DND-41 (cell line): Measurements from ENCODE around the gene USP1.

Experiments used
- CTCF ChIP-seq: IDR thresholded peaks from 2 replicates; pipeline ENCODE4 v1.5.1; 2012; ENCODE audit warnings: borderline replicate concordance, low read length, moderate library complexity, mild to moderate bottlenecking; ENCODE audit not compliant: poor library complexity, severe bottlenecking; ENCODE audit errors: extremely low read depth
- EZH2 ChIP-seq: IDR thresholded peaks from 3 replicates; pipeline ENCODE4 v1.6.1; 2012; ENCODE audit warnings: borderline replicate concordance, low read depth, mild to moderate bottlenecking, moderate library complexity, low read length, inconsistent platforms; ENCODE audit not compliant: severe bottlenecking

GRCh38 chr1:62492521-62492920 is 55.7 kb downstream of the USP1 start:
- no peak for TF ChIP-seq CTCF
- TF ChIP-seq EZH2: no peak
